UCSD-AML1 (cell line): Measurements from ENCODE around the gene ENPP7.
A peak's percentile ranks its signal among the peaks of the same experiment; 100 is the strongest.

Experiments
- DNase-seq: peaks from one replicate; lab custom pipeline; 2025; ENCODE audit not compliant: unreplicated experiment; lab: John Stamatoyannopoulos, UW

The ENPP7 gene

GRCh38 chr17:79730769-79731483, at the start of gene ENPP7:
Gene ENPP7, plus strand, starts transcription at chr17:79730943. Its CDS starts 197 bp downstream, at chr17:79731140.
- no peak for DNase-seq

GRCh38 chr17:79681101-79681621, 49.6 kb upstream of the ENPP7 start:
- DNase-seq, result no peak

GRCh38 chr17:79681628-79682261, 49.0 kb upstream of the ENPP7 start:
- no peak for DNase-seq

GRCh38 chr17:79683365-79683764, 47.4 kb upstream of the ENPP7 start:
- DNase-seq, result no peak

GRCh38 chr17:79684132-79684985, 46.4 kb upstream of the ENPP7 start:
- DNase-seq, result no peak

- no peak for DNase-seq
Measured at GRCh38 chr17:79685121-79685520, 45.6 kb upstream of the ENPP7 start.

GRCh38 chr17:79686476-79686875, 44.3 kb upstream of the ENPP7 start:
- no peak for DNase-seq

GRCh38 chr17:79690466-79690865, 40.3 kb upstream of the ENPP7 start:
- DNase-seq, result no peak

- no peak for DNase-seq
Measured at GRCh38 chr17:79690988-79691836, 39.5 kb upstream of the ENPP7 start.

GRCh38 chr17:79691931-79692330, 38.8 kb upstream of the ENPP7 start:
- no peak for DNase-seq

GRCh38 chr17:79693419-79693818, 37.3 kb upstream of the ENPP7 start:
- DNase-seq, result no peak

GRCh38 chr17:79695293-79695790, 35.4 kb upstream of the ENPP7 start:
- no peak for DNase-seq

GRCh38 chr17:79695797-79696609, 34.7 kb upstream of the ENPP7 start:
- peak; percentile 55 for DNase-seq

GRCh38 chr17:79696610-79696982, 34.1 kb upstream of the ENPP7 start:
- no peak for DNase-seq

- DNase-seq, result no peak
Measured at GRCh38 chr17:79698146-79698846, 32.4 kb upstream of the ENPP7 start.

- DNase-seq, result no peak
Measured at GRCh38 chr17:79699386-79700036, 31.2 kb upstream of the ENPP7 start.

GRCh38 chr17:79700592-79700991, 30.2 kb upstream of the ENPP7 start:
- no peak for DNase-seq

GRCh38 chr17:79702034-79702433, 28.7 kb upstream of the ENPP7 start:
- DNase-seq, result no peak
